ENCODE results near the gene BAHCC1. TPM values are rescaled to one million over a fixed set of nuclear protein-coding genes. Genes with fewer than 3 reads are reported as not detected.
A peak's percentile ranks its signal among the peaks of the same experiment; 100 is the strongest.

BAHCC1 gene
- total RNA-seq, 1 donor from 2014 or later = 10.7 TPM

GRCh38 chr17:81392909-81393654 is 2.2 kb upstream of the BAHCC1 start:
- Mint-ChIP-seq H3K36me3 (ENCODE audit: low read depth, unreplicated experiment) (peaks cover 9% of the 10 kb centered on the region), H3K27me3 (ENCODE audit: unreplicated experiment) (peaks cover 15% of the 10 kb centered on the region), H3K27ac (ENCODE audit: unreplicated experiment) (no peak overlapping the region), H3K4me1 (ENCODE audit: unreplicated experiment) (peaks cover 41% of the 10 kb centered on the region), H3K9me3 (ENCODE audit: unreplicated experiment) (no peaks in the 10 kb centered on the region), H3K4me3 (ENCODE audit: unreplicated experiment) (peak overlapping the region; percentile 88)
- no peak for TF ChIP-seq CTCF (IDR thresholded peaks at IDR 0.05; ENCODE audit: unreplicated experiment)
- no peak for DNase-seq (ENCODE audit: low spot score)

- Mint-ChIP-seq H3K4me1 (ENCODE audit: unreplicated experiment) (peaks cover 42% of the 10 kb centered on the region), H3K27ac (ENCODE audit: unreplicated experiment) (peak overlapping the region; percentile 30), H3K36me3 (ENCODE audit: low read depth, unreplicated experiment) (peaks cover 10% of the 10 kb centered on the region), H3K4me3 (ENCODE audit: unreplicated experiment) (peak overlapping the region; percentile 90), H3K27me3 (ENCODE audit: unreplicated experiment) (peaks cover 15% of the 10 kb centered on the region), H3K9me3 (ENCODE audit: unreplicated experiment) (no peaks in the 10 kb centered on the region)
- TF ChIP-seq CTCF (IDR thresholded peaks at IDR 0.05; ENCODE audit: unreplicated experiment) = peak; percentile 29
- DNase-seq (ENCODE audit: low spot score) = peak; percentile 100
Observed at GRCh38 chr17:81393684-81394376, 1.4 kb upstream of the BAHCC1 start.

GRCh38 chr17:81394377-81394920 is 808 bp upstream of the BAHCC1 start:
- Mint-ChIP-seq H3K4me3 (ENCODE audit: unreplicated experiment) (peak overlapping the region; percentile 90), H3K4me1 (ENCODE audit: unreplicated experiment) (peaks cover 42% of the 10 kb centered on the region), H3K9me3 (ENCODE audit: unreplicated experiment) (no peaks in the 10 kb centered on the region), H3K27ac (ENCODE audit: unreplicated experiment) (peak overlapping the region; percentile 76), H3K27me3 (ENCODE audit: unreplicated experiment) (peaks cover 16% of the 10 kb centered on the region), H3K36me3 (ENCODE audit: low read depth, unreplicated experiment) (peaks cover 13% of the 10 kb centered on the region)
- no peak for DNase-seq (ENCODE audit: low spot score)
- TF ChIP-seq CTCF (IDR thresholded peaks at IDR 0.05; ENCODE audit: unreplicated experiment) = peak; percentile 5

- H3K27ac Mint-ChIP-seq (ENCODE audit: unreplicated experiment) = no peak overlapping the region
- peak overlapping the region; percentile 86 for H3K4me3 Mint-ChIP-seq (ENCODE audit: unreplicated experiment)
- DNase-seq (ENCODE audit: low spot score) = no peak
- no peaks in the 10 kb centered on the region for H3K9me3 Mint-ChIP-seq (ENCODE audit: unreplicated experiment)
- peaks cover 38% of the 10 kb centered on the region for H3K4me1 Mint-ChIP-seq (ENCODE audit: unreplicated experiment)
- H3K36me3 Mint-ChIP-seq (ENCODE audit: low read depth, unreplicated experiment) = peaks cover 13% of the 10 kb centered on the region
- TF ChIP-seq CTCF (IDR thresholded peaks at IDR 0.05; ENCODE audit: unreplicated experiment) = no peak
- peaks cover 19% of the 10 kb centered on the region for H3K27me3 Mint-ChIP-seq (ENCODE audit: unreplicated experiment)
Observed at GRCh38 chr17:81395600-81396277, 482 bp downstream of the BAHCC1 start.

Data from endothelial cell (in vitro differentiated cells).